ENCODE results near the gene RBFOX1. TPM values are rescaled to one million over a fixed set of nuclear protein-coding genes. Genes with fewer than 3 reads are reported as not detected.

Gene RBFOX1
- total RNA-seq, 1 donor from 2014 or later, result not detected

- no peaks in the 10 kb centered on the region for H3K36me3 Mint-ChIP-seq (ENCODE audit: low read depth)
- CTCF ChIA-PET, result no interaction called here
- DNase-seq, result no peak
- intact Hi-C loops (cut with micrococcal nuclease), result loop anchor here (10.0 kb wide), 1 partner anchor 61 kb away; no protein-coding TSS in a partner anchor
- TF ChIP-seq, protein P1, sequence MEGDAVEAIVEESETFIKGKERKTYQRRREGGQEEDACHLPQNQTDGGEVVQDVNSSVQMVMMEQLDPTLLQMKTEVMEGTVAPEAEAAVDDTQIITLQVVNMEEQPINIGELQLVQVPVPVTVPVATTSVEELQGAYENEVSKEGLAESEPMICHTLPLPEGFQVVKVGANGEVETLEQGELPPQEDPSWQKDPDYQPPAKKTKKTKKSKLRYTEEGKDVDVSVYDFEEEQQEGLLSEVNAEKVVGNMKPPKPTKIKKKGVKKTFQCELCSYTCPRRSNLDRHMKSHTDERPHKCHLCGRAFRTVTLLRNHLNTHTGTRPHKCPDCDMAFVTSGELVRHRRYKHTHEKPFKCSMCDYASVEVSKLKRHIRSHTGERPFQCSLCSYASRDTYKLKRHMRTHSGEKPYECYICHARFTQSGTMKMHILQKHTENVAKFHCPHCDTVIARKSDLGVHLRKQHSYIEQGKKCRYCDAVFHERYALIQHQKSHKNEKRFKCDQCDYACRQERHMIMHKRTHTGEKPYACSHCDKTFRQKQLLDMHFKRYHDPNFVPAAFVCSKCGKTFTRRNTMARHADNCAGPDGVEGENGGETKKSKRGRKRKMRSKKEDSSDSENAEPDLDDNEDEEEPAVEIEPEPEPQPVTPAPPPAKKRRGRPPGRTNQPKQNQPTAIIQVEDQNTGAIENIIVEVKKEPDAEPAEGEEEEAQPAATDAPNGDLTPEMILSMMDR (IDR thresholded peaks at IDR 0.05), result no peak
- H3K9me3 Mint-ChIP-seq, result no peaks in the 10 kb centered on the region
- H3K27ac Mint-ChIP-seq, result no peak overlapping the region
- no peaks in the 10 kb centered on the region for H3K27me3 Mint-ChIP-seq
- ATAC-seq (ENCODE audit: low read depth), result no peak
- H3K4me1 Mint-ChIP-seq, result no peaks in the 10 kb centered on the region
- H3K4me3 Mint-ChIP-seq, result no peak overlapping the region
- POLR2A ChIA-PET, result no interaction called here
Observed at GRCh38 chr16:7555459-7555858, 222.8 kb downstream of the RBFOX1 start.

DNA sequence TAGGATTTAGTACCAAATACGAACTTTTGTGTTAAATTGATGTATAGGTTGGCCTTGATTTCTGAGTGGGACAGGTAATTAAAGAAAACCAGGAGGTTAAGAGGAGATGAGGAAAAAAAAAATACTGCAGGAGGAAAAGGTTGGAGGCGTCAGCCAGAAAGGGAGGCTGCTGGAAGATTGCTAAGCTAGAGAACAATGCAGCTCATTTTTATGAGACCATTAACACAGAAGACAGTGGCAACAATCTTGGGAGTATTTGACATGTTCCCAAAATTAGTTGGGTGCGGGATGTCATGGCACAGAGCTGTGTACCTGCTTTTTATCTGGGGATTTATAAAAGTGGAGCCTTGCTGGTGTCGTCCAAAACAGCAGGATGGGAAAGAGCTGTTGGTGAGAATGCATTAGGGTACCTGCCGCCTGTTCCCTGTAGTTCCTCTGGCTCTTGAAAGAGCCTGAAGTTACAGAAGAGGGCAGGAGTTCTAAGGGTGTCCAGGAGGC is 229.3 kb downstream of the RBFOX1 start:
- Mint-ChIP-seq H3K4me3 (no peak overlapping the region), H3K9me3 (no peaks in the 10 kb centered on the region), H3K36me3 (ENCODE audit: low read depth) (no peaks in the 10 kb centered on the region), H3K4me1 (no peaks in the 10 kb centered on the region), H3K27me3 (no peaks in the 10 kb centered on the region), H3K27ac (no peak overlapping the region)
- TF ChIP-seq, protein P1 (IDR thresholded peaks at IDR 0.05), result no peak
- CTCF ChIA-PET, result no interaction called here
- POLR2A ChIA-PET, result no interaction called here
- ATAC-seq (ENCODE audit: low read depth), result no peak
- DNase-seq, result no peak
- intact Hi-C loops (cut with micrococcal nuclease), result no loop called here

DNA sequence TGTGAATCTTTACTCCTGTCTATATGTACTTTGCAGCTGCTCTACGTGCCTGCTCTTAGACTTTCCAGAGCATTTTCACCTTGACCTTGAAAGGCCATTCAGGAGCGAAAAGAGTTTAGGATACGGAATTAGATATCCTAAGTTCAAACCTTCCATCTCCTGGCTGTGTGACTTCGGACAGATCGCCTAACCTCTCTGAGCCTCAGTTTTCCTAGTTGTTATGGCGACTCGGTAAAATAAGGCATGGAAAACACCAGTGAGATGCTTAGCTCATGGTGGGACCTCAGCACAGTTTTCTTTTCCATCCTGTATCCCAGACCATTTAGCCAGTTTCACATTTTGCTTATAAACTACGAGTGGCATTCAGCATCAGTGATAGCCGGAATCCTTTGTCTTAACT is 233.7 kb downstream of the RBFOX1 start:
- ATAC-seq (ENCODE audit: low read depth) (no peak), DNase-seq (no peak)
- intact Hi-C loops (cut with micrococcal nuclease), result no loop called here
- H3K27me3 Mint-ChIP-seq, result no peaks in the 10 kb centered on the region
- H3K36me3 Mint-ChIP-seq (ENCODE audit: low read depth), result no peaks in the 10 kb centered on the region
- H3K27ac Mint-ChIP-seq, result no peak overlapping the region
- no peak overlapping the region for H3K4me3 Mint-ChIP-seq
- ChIA-PET CTCF (no interaction called here), POLR2A (no interaction called here)
- no peaks in the 10 kb centered on the region for H3K4me1 Mint-ChIP-seq
- no peaks in the 10 kb centered on the region for H3K9me3 Mint-ChIP-seq
- TF ChIP-seq, protein P1 (IDR thresholded peaks at IDR 0.05), result no peak

DNA sequence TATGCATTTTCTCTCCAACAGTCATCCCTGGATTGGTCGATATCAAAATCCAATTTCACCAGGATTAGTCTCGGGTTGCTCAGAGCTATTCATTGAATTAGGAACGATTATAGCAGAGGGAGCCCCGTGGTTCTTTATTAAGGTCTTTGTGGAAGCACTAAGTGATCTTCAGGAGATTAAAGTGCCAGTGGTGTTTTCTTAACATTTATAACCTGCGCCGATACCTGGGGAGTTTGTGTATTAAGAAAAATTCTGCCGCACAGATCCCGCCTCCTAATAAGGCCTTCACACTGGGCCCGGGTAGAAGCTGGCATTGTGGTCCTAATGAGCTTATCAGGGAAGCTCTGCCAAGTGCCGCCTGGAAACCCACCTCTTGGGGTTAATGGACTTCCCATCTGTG is 238.7 kb downstream of the RBFOX1 start:
- no peak overlapping the region for H3K27ac Mint-ChIP-seq
- no peaks in the 10 kb centered on the region for H3K36me3 Mint-ChIP-seq (ENCODE audit: low read depth)
- H3K9me3 Mint-ChIP-seq, result peaks cover 2% of the 10 kb centered on the region
- no peaks in the 10 kb centered on the region for H3K4me1 Mint-ChIP-seq
- DNase-seq (no peak), ATAC-seq (ENCODE audit: low read depth) (no peak)
- intact Hi-C loops (cut with micrococcal nuclease), result no loop called here
- POLR2A ChIA-PET, result no interaction called here
- CTCF ChIA-PET, result no interaction called here
- TF ChIP-seq, protein P1 (IDR thresholded peaks at IDR 0.05), result no peak
- H3K4me3 Mint-ChIP-seq, result no peak overlapping the region
- no peaks in the 10 kb centered on the region for H3K27me3 Mint-ChIP-seq

DNA sequence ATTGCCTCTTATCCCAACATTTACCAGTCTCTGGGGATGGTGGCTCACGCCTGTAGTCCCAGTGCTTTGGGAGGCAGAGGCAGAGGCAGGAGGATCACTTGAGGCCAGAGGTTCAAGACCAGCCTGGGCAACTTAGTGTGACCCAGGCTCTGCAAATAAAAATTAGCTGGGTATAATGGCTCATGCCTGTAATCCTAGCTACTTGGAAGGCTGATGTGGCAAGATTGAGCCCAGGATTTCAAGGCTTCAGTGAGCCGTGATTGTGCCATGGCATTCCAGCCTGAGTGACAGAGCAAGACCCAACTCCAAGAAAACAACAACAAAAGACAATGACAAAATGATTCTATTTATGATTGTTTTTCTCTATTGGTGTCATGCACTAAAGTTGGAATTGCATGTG is 244.9 kb downstream of the RBFOX1 start:
- intact Hi-C loops (cut with micrococcal nuclease), result no loop called here
- Mint-ChIP-seq H3K36me3 (ENCODE audit: low read depth) (no peaks in the 10 kb centered on the region), H3K27ac (no peak overlapping the region), H3K9me3 (peaks cover 5% of the 10 kb centered on the region), H3K27me3 (no peaks in the 10 kb centered on the region), H3K4me1 (no peaks in the 10 kb centered on the region), H3K4me3 (no peak overlapping the region)
- DNase-seq, result no peak
- POLR2A ChIA-PET, result no interaction called here
- no peak for ATAC-seq (ENCODE audit: low read depth)
- TF ChIP-seq, protein P1 (IDR thresholded peaks at IDR 0.05), result no peak
- CTCF ChIA-PET, result no interaction called here
